ENCODE measurements around the gene NAA38.
A peak's percentile ranks its signal among the peaks of the same experiment; 100 is the strongest.

The NAA38 gene

GRCh38 chr17:7841396-7841914, 15.9 kb downstream of the NAA38 start:
- DNase-seq (ENCODE audit: low read depth in 2 of 2): peak; percentile 89

GRCh38 chr17:7840875-7841274, 16.5 kb downstream of the NAA38 start:
- no peak for DNase-seq (ENCODE audit: low read depth in 2 of 2)

- no peak for DNase-seq (ENCODE audit: low read depth in 2 of 2)
Observed at GRCh38 chr17:7840441-7840840, 16.9 kb downstream of the NAA38 start.

GRCh38 chr17:7839876-7840261, 17.5 kb downstream of the NAA38 start:
- DNase-seq (ENCODE audit: low read depth in 2 of 2): no peak

GRCh38 chr17:7839190-7839875, 18.0 kb downstream of the NAA38 start:
- DNase-seq (ENCODE audit: low read depth in 2 of 2): no peak

GRCh38 chr17:7838090-7839075, 19.0 kb downstream of the NAA38 start:
- no peak for DNase-seq (ENCODE audit: low read depth in 2 of 2)

GRCh38 chr17:7837408-7838088, 19.8 kb downstream of the NAA38 start:
- no peak for DNase-seq (ENCODE audit: low read depth in 2 of 2)

GRCh38 chr17:7836596-7837407, 20.6 kb downstream of the NAA38 start:
- peak in 1 of 2 donors; percentile 61 for DNase-seq (ENCODE audit: low read depth in 2 of 2)

GRCh38 chr17:7835814-7836595, 21.4 kb downstream of the NAA38 start:
- DNase-seq (ENCODE audit: low read depth in 2 of 2): peak in 1 of 2 donors; percentile 30

- peak; percentile 88 to 89 for DNase-seq (ENCODE audit: low read depth in 2 of 2)
Observed at GRCh38 chr17:7834957-7835813, 22.2 kb downstream of the NAA38 start.

- DNase-seq (ENCODE audit: low read depth in 2 of 2): peak in 1 of 2 donors; percentile 34
Observed at GRCh38 chr17:7834542-7834956, 22.8 kb downstream of the NAA38 start.

GRCh38 chr17:7833795-7834541, 23.4 kb downstream of the NAA38 start, which contains the start of gene KDM6B:
TSS of gene KDM6B (plus strand) at chr17:7834217. CDS start at chr17:7845555, 11,338 bp downstream.
- peak; percentile 80 to 81 for DNase-seq (ENCODE audit: low read depth in 2 of 2)

- no peak for DNase-seq (ENCODE audit: low read depth in 2 of 2)
Observed at GRCh38 chr17:7833011-7833794, 24.2 kb downstream of the NAA38 start.

GRCh38 chr17:7832431-7832830, 24.9 kb downstream of the NAA38 start:
- no peak for DNase-seq (ENCODE audit: low read depth in 2 of 2)

GRCh38 chr17:7831233-7831632, 26.1 kb downstream of the NAA38 start:
- no peak for DNase-seq (ENCODE audit: low read depth in 2 of 2)

- no peak for DNase-seq (ENCODE audit: low read depth in 2 of 2)
Observed at GRCh38 chr17:7830616-7831015, 26.7 kb downstream of the NAA38 start.

GRCh38 chr17:7825206-7825990, 32.0 kb downstream of the NAA38 start:
- DNase-seq (ENCODE audit: low read depth in 2 of 2): no peak
